PFSK-1 (cell line): ENCODE measurements around the gene LRRC46.

Source experiments
- POLR2AphosphoS5 ChIP-seq: IDR thresholded peaks from 2 replicates; pipeline ENCODE4 v1.6.1; 2012; ENCODE audit warnings: low read depth, mild to moderate bottlenecking, control low read depth, low read length, moderate library complexity
- REST ChIP-seq, 2 experiments: IDR thresholded peaks; 2 replicates each; pipeline versions ENCODE4 v1.6.1 to v1.8.0; 2011 to 2012; ENCODE audit warnings: low read depth in 2 of 2, low read length in 2 of 2, control low read depth in 1 of 2, inconsistent platforms in 1 of 2, mild to moderate bottlenecking in 1 of 2, moderate library complexity in 1 of 2; ENCODE audit not compliant: insufficient read depth in 1 of 2

GRCh38 chr17:47848198-47848513 is 16.7 kb downstream of the LRRC46 start:
- TF ChIP-seq POLR2AphosphoS5 (no peak), REST (IDR thresholded peaks at IDR 0.05; ENCODE audit: insufficient read depth in 1 of 2, low read depth in 2 of 2, low read length in 2 of 2) (no peak)
